ENCODE data around the gene IL21R.

IL21R gene

DNA sequence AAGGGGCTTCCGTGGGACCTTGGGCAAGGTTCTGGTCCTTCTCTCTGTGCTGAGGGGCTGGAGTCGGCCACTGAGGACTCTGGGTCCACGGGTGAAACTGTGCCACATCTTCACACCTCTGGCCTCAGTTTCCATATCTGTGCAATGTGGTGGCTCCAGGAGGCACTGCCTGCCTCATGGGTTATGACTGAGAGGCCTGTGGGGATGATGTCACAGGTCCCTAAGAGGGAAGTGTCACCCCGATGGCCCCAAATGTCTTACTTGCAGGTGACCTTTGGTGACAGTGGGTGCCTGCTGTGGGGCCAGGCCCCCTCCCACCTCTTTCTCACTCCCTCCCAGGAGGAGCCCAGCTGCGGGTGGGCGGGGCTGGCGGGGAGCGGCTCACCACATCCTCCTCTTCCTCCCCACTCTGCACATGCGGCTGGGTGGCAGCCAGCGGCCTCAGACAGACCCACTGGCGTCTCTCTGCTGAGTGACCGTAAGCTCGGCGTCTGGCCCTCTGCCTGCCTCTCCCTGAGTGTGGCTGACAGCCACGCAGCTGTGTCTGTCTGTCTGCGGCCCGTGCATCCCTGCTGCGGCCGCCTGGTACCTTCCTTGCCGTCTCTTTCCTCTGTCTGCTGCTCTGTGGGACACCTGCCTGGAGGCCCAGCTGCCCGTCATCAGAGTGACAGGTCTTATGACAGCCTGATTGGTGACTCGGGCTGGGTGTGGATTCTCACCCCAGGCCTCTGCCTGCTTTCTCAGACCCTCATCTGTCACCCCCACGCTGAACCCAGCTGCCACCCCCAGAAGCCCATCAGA is at the start of gene IL21R:
Gene IL21R (plus strand): TSS at position 407 of the 801 bp plus-strand sequence. CDS start 27,898 bp downstream, outside the sequence.
- no peak for DNase-seq (ENCODE audit: low read depth in 2 of 2)

- no peak for DNase-seq (ENCODE audit: low read depth in 2 of 2)
These were observed 48.1 kb upstream of the IL21R start for GRCh38 chr16:27353853-27354252.

DNA sequence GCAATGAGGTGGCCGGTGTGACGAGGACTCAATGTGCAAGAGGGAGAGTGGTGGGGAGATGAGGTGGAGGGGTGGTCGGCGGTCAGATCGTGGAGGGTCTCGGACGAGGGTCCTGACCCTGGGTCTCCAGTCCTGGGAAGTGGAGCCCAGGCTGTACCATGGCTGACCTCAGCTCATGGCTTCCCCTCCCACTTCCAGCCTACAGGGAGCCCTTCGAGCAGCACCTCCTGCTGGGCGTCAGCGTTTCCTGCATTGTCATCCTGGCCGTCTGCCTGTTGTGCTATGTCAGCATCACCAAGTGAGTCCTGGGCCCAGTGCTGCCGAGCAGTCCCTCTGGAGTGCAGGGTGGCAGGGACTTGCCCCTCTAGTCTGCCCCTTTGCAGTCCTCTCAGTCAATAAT is 46.4 kb upstream of the IL21R start:
- DNase-seq (ENCODE audit: low read depth in 2 of 2) = no peak

GRCh38 chr16:27356794-27357193 is 45.2 kb upstream of the IL21R start:
- DNase-seq (ENCODE audit: low read depth in 2 of 2) = no peak

GRCh38 chr16:27359051-27359450 is 42.9 kb upstream of the IL21R start:
- no peak for DNase-seq (ENCODE audit: low read depth in 2 of 2)

GRCh38 chr16:27359615-27360014 is 42.4 kb upstream of the IL21R start:
- DNase-seq (ENCODE audit: low read depth in 2 of 2) = no peak

DNA sequence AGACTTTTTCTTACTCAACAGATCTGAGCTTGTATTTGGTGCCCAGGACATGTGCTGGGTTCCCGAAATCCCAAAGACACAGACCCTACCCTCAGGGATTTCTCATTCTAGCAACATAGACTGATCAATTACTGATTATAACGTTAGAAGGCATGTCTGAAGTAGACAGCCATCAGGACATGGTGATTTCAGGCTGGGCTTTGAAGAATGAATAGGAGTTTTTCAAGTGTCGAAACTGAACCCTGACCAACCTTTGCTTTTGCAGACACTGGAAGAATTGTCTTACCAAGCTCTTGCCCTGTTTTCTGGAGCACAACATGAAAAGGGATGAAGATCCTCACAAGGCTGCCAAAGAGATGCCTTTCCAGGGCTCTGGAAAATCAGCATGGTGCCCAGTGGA is 40.0 kb upstream of the IL21R start:
- no peak for DNase-seq (ENCODE audit: low read depth in 2 of 2)

DNA sequence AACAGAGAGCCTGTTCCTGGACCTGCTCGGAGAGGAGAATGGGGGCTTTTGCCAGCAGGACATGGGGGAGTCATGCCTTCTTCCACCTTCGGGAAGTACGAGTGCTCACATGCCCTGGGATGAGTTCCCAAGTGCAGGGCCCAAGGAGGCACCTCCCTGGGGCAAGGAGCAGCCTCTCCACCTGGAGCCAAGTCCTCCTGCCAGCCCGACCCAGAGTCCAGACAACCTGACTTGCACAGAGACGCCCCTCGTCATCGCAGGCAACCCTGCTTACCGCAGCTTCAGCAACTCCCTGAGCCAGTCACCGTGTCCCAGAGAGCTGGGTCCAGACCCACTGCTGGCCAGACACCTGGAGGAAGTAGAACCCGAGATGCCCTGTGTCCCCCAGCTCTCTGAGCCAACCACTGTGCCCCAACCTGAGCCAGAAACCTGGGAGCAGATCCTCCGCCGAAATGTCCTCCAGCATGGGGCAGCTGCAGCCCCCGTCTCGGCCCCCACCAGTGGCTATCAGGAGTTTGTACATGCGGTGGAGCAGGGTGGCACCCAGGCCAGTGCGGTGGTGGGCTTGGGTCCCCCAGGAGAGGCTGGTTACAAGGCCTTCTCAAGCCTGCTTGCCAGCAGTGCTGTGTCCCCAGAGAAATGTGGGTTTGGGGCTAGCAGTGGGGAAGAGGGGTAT is 39.3 kb upstream of the IL21R start:
- no peak for DNase-seq (ENCODE audit: low read depth in 2 of 2)

DNA sequence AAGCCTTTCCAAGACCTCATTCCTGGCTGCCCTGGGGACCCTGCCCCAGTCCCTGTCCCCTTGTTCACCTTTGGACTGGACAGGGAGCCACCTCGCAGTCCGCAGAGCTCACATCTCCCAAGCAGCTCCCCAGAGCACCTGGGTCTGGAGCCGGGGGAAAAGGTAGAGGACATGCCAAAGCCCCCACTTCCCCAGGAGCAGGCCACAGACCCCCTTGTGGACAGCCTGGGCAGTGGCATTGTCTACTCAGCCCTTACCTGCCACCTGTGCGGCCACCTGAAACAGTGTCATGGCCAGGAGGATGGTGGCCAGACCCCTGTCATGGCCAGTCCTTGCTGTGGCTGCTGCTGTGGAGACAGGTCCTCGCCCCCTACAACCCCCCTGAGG is 38.7 kb upstream of the IL21R start:
- no peak for DNase-seq (ENCODE audit: low read depth in 2 of 2)

GRCh38 chr16:27363797-27364196 is 38.2 kb upstream of the IL21R start:
- DNase-seq (ENCODE audit: low read depth in 2 of 2) = no peak

DNA sequence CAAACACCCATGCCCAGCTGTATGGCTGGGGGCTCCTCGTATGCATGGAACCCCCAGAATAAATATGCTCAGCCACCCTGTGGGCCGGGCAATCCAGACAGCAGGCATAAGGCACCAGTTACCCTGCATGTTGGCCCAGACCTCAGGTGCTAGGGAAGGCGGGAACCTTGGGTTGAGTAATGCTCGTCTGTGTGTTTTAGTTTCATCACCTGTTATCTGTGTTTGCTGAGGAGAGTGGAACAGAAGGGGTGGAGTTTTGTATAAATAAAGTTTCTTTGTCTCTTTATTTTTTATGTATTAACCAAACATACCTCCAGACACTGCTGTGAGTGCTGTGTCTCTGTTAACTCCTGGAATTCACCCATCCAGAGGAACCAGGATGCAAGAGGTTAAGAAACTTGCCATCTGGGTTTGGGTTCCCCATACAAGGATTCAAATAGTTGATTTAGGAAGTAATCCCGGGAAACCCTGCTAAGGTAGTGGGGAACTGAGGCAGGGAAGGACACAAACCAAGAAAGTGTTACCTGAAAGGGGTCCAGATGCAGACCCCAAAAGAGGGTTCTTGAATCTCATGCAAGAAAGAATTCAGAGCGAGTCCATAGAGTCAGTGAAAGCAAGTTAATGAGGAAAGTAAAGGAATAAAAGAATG is 37.4 kb upstream of the IL21R start:
- DNase-seq (ENCODE audit: low read depth in 2 of 2) = no peak

DNA sequence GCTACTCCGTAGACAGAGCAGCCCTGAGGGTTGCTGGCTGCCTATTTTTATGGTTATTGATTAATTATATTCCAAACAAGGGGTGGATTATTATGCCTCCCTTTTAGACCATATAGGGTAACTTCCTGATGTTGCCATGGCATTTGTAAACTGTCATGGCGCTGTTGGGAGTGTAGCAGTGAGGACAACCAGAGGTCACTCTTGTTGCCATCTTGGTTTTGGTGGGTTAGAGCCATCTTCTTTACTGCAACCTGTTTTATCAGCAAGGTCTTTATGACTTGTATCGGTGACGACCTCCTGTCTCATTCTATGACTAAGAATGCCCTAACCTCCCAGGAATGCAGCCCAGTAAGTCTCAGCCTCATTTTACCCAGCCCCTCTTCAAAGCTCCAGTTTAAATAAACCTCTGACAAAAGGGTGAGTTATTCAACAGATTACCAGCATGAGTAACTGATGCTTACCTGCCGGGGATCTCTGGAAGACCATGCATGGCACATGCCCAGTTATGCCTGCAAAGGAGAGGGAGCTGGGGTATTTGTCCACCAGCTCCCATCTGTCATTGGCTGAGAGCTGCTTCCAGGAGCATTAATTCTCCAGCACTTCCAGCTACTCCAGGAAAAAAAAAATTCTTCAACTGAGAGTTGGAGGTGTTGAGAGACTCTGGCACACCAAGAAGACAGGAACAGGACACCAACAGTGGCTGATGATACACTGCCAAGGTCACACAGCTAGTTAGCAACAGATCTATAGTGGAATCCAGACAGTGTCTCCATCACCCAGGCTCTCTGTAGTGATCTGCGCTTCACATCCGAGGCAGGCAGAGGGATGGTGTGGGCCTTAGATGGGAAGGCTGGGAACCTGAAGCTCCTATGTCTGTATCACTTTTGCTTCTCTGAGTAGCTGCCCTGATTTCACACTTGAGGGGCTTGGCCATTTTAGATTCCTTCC is 36.6 kb upstream of the IL21R start:
- DNase-seq (ENCODE audit: low read depth in 2 of 2) = no peak

- DNase-seq (ENCODE audit: low read depth in 2 of 2) = no peak
These were observed 35.1 kb upstream of the IL21R start for GRCh38 chr16:27366687-27367460.

DNA sequence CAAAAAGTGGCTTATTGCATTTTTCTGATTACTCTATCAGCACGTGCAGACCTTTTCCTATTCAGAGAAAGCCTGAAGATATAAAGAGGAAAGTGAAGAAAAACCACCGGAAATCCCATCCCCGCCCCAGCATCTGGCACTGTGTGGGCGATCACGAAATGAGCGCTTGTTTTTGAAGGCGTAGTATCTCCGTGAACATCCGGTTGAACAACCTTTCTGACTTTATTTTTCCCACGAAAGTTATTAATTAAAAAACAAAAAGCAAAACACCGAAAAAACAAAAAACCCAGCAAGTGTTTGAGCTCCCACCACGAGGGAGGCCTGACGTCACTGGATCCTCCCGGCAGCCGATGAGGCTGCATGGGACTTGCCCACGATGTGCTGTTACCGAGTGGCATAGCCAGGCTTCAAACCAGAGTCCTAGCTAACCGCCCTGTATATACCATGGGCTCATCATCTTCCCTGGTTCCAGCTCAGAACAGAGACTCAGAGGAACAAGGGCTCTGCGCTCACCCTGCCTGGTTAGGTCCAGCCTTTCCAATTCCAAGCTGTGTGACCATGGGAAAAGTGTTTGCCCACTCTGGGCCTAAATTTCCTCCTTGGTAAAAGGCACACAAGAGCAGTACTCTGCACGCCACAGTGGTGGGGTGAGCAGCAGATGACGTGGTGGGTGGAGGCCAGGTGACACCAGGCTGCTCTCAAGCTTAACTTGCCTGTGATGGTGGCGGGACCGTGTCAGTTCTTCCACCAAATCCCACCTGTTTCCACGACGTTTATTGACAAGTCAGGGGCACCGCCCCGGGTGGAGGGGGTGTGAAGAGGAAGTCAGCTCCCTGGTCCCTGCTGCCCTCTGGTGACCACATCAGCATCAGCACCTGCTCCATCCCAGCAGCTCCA is 34.3 kb upstream of the IL21R start:
- peak; percentile 28 to 32 for DNase-seq (ENCODE audit: low read depth in 2 of 2)

GRCh38 chr16:27368358-27368722 is 33.6 kb upstream of the IL21R start:
- DNase-seq (ENCODE audit: low read depth in 2 of 2) = no peak

GRCh38 chr16:27369806-27370205 is 32.2 kb upstream of the IL21R start:
- no peak for DNase-seq (ENCODE audit: low read depth in 2 of 2)

- no peak for DNase-seq (ENCODE audit: low read depth in 2 of 2)
These were observed 31.7 kb upstream of the IL21R start for GRCh38 chr16:27370318-27370717.

GRCh38 chr16:27373312-27373711 is 28.7 kb upstream of the IL21R start:
- no peak for DNase-seq (ENCODE audit: low read depth in 2 of 2)

DNA sequence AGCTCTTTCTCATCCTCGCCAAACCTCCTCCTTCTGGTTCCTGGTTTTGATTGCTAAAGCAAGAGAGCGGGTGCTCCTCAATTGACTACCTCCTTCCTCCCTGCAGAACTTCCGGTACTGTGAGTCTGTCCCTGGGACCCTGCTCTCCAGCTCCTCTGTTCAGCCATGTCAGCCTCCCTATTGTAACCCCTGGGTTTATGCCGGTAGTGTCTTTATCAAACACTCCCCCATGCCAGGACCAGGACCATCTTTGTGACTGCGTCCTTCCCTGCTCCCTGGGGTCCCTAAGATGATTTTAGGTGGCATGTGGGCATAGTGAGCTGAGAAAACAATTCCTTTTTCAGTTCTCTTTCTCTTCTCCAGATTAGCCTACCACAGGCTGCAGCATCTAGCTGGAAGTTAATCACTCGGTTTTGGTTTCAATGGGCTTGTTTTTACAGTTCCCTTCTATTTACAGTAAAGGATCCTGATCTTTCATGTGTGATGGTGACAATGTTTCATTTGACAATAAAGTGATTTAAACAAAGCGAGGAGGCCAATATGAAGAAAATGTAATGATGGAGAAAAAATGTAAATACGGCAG is 27.7 kb upstream of the IL21R start:
- DNase-seq (ENCODE audit: low read depth in 2 of 2) = no peak

All from fibroblast of skin of left quadriceps (primary cell).